Adrenal gland (tissue), 12 donors: ENCODE measurements around the gene APBB3. TPM values are rescaled to one million over a fixed set of nuclear protein-coding genes. Genes with fewer than 3 reads are reported as not detected.

Experiments
- DNase-seq, 7 donors: peaks; one replicate each; pipeline ENCODE4 v3.0.0-alpha.2; 2019 to 2020
- H3K27ac ChIP-seq, 5 donors: fragments of 200-600 bp; sonication (generic) in 4 of 5; 1 replicate in 3 of 5; 2 replicates in 2 of 5; pipeline versions ENCODE4 v1.5.1 to v1.8.0; 2016 to 2020; ENCODE audit warnings: mild to moderate bottlenecking in 1 of 5
- H3K27me3 ChIP-seq: fragments of 200-600 bp; 2 replicates; pipeline ENCODE4 v1.8.0; 2021
- H3K36me3 ChIP-seq, 2 donors: fragments of 200-600 bp; replicated peaks in 1 of 2; 1 replicate in 1 of 2; 2 replicates in 1 of 2; pipeline versions ENCODE4 v1.5.1 to v1.8.0; 2018 to 2022
- H3K4me1 ChIP-seq, 2 donors: fragments of 200-600 bp; replicated peaks in 1 of 2; 1 replicate in 1 of 2; 2 replicates in 1 of 2; pipeline versions ENCODE4 v1.5.1 to v1.8.0; 2018 to 2021
- H3K4me3 ChIP-seq, 4 donors: fragments of 200-600 bp; sonication (generic) in 3 of 4; one replicate each; pipeline ENCODE4 v1.5.1; 2016 to 2018
- H3K9me3 ChIP-seq, 3 donors: fragments of 200-600 bp; sonication (generic) in 1 of 3; replicated peaks in 1 of 3; 1 replicate in 2 of 3; 2 replicates in 1 of 3; pipeline versions ENCODE4 v1.5.1 to v1.8.0; 2016 to 2021
- CTCF ChIP-seq, 6 experiments: fragments of 450-650 bp in 4 of 6; fragments of 200-600 bp in 2 of 6; sonication (generic) in 1 of 6; IDR thresholded peaks; 1 replicate in 5 of 6; 2 replicates in 1 of 6; pipeline versions ENCODE4 v1.5.1 to v1.8.0; 2016 to 2021; ENCODE audit warnings: antibody characterized with exemption in 6 of 6, mild to moderate bottlenecking in 2 of 6, moderate library complexity in 1 of 6
- POLR2A ChIP-seq, 2 donors: fragments of 450-650 bp; IDR thresholded peaks; one replicate each; pipeline ENCODE4 v1.6.1; 2017; ENCODE audit warnings: antibody characterized with exemption in 2 of 2, mild to moderate bottlenecking in 2 of 2, moderate library complexity in 1 of 2
- WGBS, 4 donors: extraction: QIAGEN DNeasy Blood & Tissue Kit in 2 of 4; methylation state at CpG; one replicate each; pipeline versions ENCODE4 v1.1.5 to v1.1.7; 2013 to 2017; 5-methylcytosine and 5-hydroxymethylcytosine counted together
- intact Hi-C, 2 donors: fragments of 100-400 bp; cut with DNase I; formaldehyde crosslinking; loops; one replicate each; pipeline versions ENCODE4 v1.14.1 to v1.15.0; 2022 to 2023
- polyA plus RNA-seq, 3 donors: library from polyadenylated mRNA; stranded (reverse); fragments of 200-250 nt in 2 of 3; fragments of 350-450 nt in 1 of 3; fragmentation: Illumina TruSeq in 1 of 3; extraction: RNeasy Lipid Tissue Mini Kit (QIAGEN cat#74804) in 1 of 3; gene quantifications; one replicate each; pipeline ENCODE4 v1.2.3, GENCODE V29; 2013 to 2014
- total RNA-seq, 9 donors: library from RNA; depleted of rRNA in 4 of 9; stranded (reverse); fragments of >200 nt in 4 of 9; fragments of 120-200 nt in 1 of 9; fragmentation: NEBNext Ultra II Directional in 1 of 9; extraction: Animal tissue kit (Norgen Biotek cat#: 25700) in 1 of 9; gene quantifications; one replicate each; pipeline versions ENCODE4 v1.1.0 to v1.2.4, GENCODE V29; 2013 to 2023
- donor health status: healthy with polysubstance abuse.
- donor health status: Bipolar disorder and iron deficiency.
- donor health status: DM: yes; HTN: yes; CAD: no.
- donor health status: DM: no; HTN: no; CAD: no.
- donor health status: DM: no; HTN: no; CAD: no.
- donor health status: DM: yes; HTN: yes; CAD: no.

APBB3 gene
- total and polyA plus RNA-seq, 12 donors = 14.0 to 163 (median 36.1) TPM

- Histone ChIP-seq H3K36me3 (peaks cover 0 to 28% of the 10 kb centered on the region in 2 donors), H3K27me3 (no peaks in the 10 kb centered on the region), H3K4me1 (peaks cover 9 to 52% of the 10 kb centered on the region in 2 donors), H3K9me3 (no peaks in the 10 kb centered on the region), H3K27ac (peak overlapping the region in 4 of 5 donors; percentile 24 to 64 (median 50)), H3K4me3 (no peak overlapping the region)
- no peak for TF ChIP-seq CTCF (IDR thresholded peaks at IDR 0.05)
- no peak for TF ChIP-seq POLR2A (IDR thresholded peaks at IDR 0.05)
- DNase-seq = peak in 2 of 7 donors; percentile 15 to 45
- intact Hi-C loops = no loop called here
- WGBS, 4 donors = 93 to 100% (median 96%) methylated on average over 2 of the region's 2 CpGs
Observed at GRCh38 chr5:140568443-140569063, 4.2 kb upstream of the APBB3 start.

GRCh38 chr5:140567871-140568270 is 3.5 kb upstream of the APBB3 start:
- intact Hi-C loops = no loop called here
- Histone ChIP-seq H3K27me3 (no peaks in the 10 kb centered on the region), H3K4me3 (no peak overlapping the region)

GRCh38 chr5:140567136-140567818 is 2.9 kb upstream of the APBB3 start:
- Histone ChIP-seq H3K27ac (peak overlapping the region in 1 of 5 donors; percentile 2), H3K4me1 (peaks cover 22 to 62% of the 10 kb centered on the region in 2 donors), H3K36me3 (peaks cover 0 to 28% of the 10 kb centered on the region in 2 donors), H3K4me3 (no peak overlapping the region), H3K9me3 (no peaks in the 10 kb centered on the region), H3K27me3 (no peaks in the 10 kb centered on the region)
- no peak for TF ChIP-seq POLR2A (IDR thresholded peaks at IDR 0.05)
- 87 to 93% (median 88%) methylated on average over 12 to 22 of the region's 22 CpGs for WGBS, 4 donors
- intact Hi-C loops = no loop called here
- peak in 1 of 7 donors; percentile 52 for DNase-seq

More at GRCh38 chr5:140567871-140568270, 3.5 kb upstream of the APBB3 start:
- Histone ChIP-seq H3K4me1 (peaks cover 16 to 56% of the 10 kb centered on the region in 2 donors), H3K36me3 (peaks cover 0 to 28% of the 10 kb centered on the region in 2 donors), H3K27ac (no peak overlapping the region), H3K9me3 (no peaks in the 10 kb centered on the region)
- TF ChIP-seq POLR2A (IDR thresholded peaks at IDR 0.05) (no peak), CTCF (IDR thresholded peaks at IDR 0.05) (no peak)
- 91 to 98% (median 96%) methylated on average over 6 to 13 of the region's 13 CpGs for WGBS, 4 donors
- peak in 1 of 7 donors; percentile 46 for DNase-seq

- intact Hi-C loops = no loop called here
- TF ChIP-seq CTCF (IDR thresholded peaks at IDR 0.05) (no peak), POLR2A (IDR thresholded peaks at IDR 0.05) (no peak)
- Histone ChIP-seq H3K27me3 (no peaks in the 10 kb centered on the region), H3K4me3 (no peak overlapping the region), H3K9me3 (no peaks in the 10 kb centered on the region), H3K4me1 (peaks cover 28 to 68% of the 10 kb centered on the region in 2 donors), H3K27ac (no peak overlapping the region), H3K36me3 (peaks cover 0 to 28% of the 10 kb centered on the region in 2 donors)
- DNase-seq = no peak
- WGBS, 4 donors = 91 to 100% (median 94%) methylated on average over 3 to 5 of the region's 5 CpGs
Observed at GRCh38 chr5:140566665-140567064, 2.3 kb upstream of the APBB3 start.
